WTC11 (cell line): ENCODE data around the gene CAPN13. TPM values are rescaled to one million over a fixed set of nuclear protein-coding genes. Genes with fewer than 3 reads are reported as not detected.

ENCODE experiments used
- ATAC-seq: fragments of 200-7000 bp; cut with Tn5 transposase; 2 replicates; pipeline ENCODE4 v1.10.0; 2021; ENCODE audit warnings: mild to moderate bottlenecking, moderate library complexity
- CTCF ChIA-PET: fragments of 300-600 bp; sonication (Branson Sonifier 250); formaldehyde crosslinking; loops from one replicate; lab custom pipeline; 2021; ENCODE audit warnings: antibody characterized with exemption; lab: Charles Lee
- POLR2A ChIA-PET: fragments of 350-600 bp; sonication (Branson Sonifier 250); formaldehyde crosslinking; loops from one replicate; lab custom pipeline; 2021; ENCODE audit warnings: antibody characterized with exemption; lab: Charles Lee
- DNase-seq: peaks from one replicate; pipeline ENCODE4 v3.0.0; 2021; ENCODE audit warnings: low spot score
- H3K27ac Mint-ChIP-seq: 2 replicates; pipeline ENCODE4 v1.8.0; 2021; ENCODE audit warnings: mixed read lengths
- H3K27me3 Mint-ChIP-seq: 2 replicates; pipeline ENCODE4 v1.8.0; 2021; ENCODE audit warnings: low read depth, mild to moderate bottlenecking, moderate library complexity, mixed read lengths
- H3K36me3 Mint-ChIP-seq: 2 replicates; pipeline ENCODE4 v1.8.0; 2021; ENCODE audit warnings: mixed read lengths
- H3K4me1 Mint-ChIP-seq: 2 replicates; pipeline ENCODE4 v1.8.0; 2022; ENCODE audit warnings: mixed read lengths
- H3K4me3 Mint-ChIP-seq: 2 replicates; pipeline ENCODE4 v1.8.0; 2021; ENCODE audit warnings: mild to moderate bottlenecking, moderate library complexity, mixed read lengths
- H3K9me3 Mint-ChIP-seq: 2 replicates; pipeline ENCODE4 v1.8.0; 2021; ENCODE audit warnings: mixed read lengths
- EMX1 ChIP-seq: fragments of 250-450 bp; sonication (Bioruptor Pico); IDR thresholded peaks from 2 replicates; pipeline ENCODE4 v1.8.0; 2021; ENCODE audit warnings: mild to moderate bottlenecking
- FOXJ3 ChIP-seq: sonication (generic); formaldehyde crosslinking; IDR thresholded peaks from 2 replicates; pipeline ENCODE4 v1.9.0; 2021; ENCODE audit warnings: missing genetic modification reagents, mild to moderate bottlenecking, borderline replicate concordance
- HMGA2 ChIP-seq: fragments of 250-450 bp; sonication (Bioruptor Pico); IDR thresholded peaks from 2 replicates; pipeline ENCODE4 v1.4.0; 2021; ENCODE audit warnings: mild to moderate bottlenecking, moderate library complexity
- JUN ChIP-seq: sonication (generic); formaldehyde crosslinking; IDR thresholded peaks from 2 replicates; pipeline ENCODE4 v1.8.0; 2023; ENCODE audit warnings: mild to moderate bottlenecking, missing genetic modification reagents
- KAT7 ChIP-seq: sonication (generic); formaldehyde crosslinking; IDR thresholded peaks from 2 replicates; pipeline ENCODE4 v1.8.1; 2023; ENCODE audit warnings: missing genetic modification reagents, mild to moderate bottlenecking, borderline replicate concordance
- MYBL2 ChIP-seq: sonication (generic); formaldehyde crosslinking; IDR thresholded peaks from 2 replicates; pipeline ENCODE4 v1.8.1; 2023; ENCODE audit warnings: mild to moderate bottlenecking, moderate library complexity, missing genetic modification reagents
- NFYB ChIP-seq: sonication (generic); formaldehyde crosslinking; conservative IDR thresholded peaks from 2 replicates; pipeline ENCODE4 v1.8.0; 2022; ENCODE audit warnings: low read depth, missing genetic modification reagents
- NR1H2 ChIP-seq: sonication (generic); formaldehyde crosslinking; IDR thresholded peaks from 2 replicates; pipeline ENCODE4 v1.9.0; 2021; ENCODE audit warnings: mild to moderate bottlenecking, moderate library complexity, missing genetic modification reagents
- NR2C2 ChIP-seq: sonication (generic); formaldehyde crosslinking; IDR thresholded peaks from 2 replicates; pipeline ENCODE4 v1.8.0; 2022; ENCODE audit warnings: mild to moderate bottlenecking, missing genetic modification reagents
- OVOL2 ChIP-seq: fragments of 250-450 bp; sonication (Bioruptor Pico); IDR thresholded peaks from 2 replicates; pipeline ENCODE4 v1.9.0; 2021; ENCODE audit warnings: mild to moderate bottlenecking, borderline replicate concordance
- PRRX2 ChIP-seq: fragments of 250-450 bp; sonication (Bioruptor Pico); IDR thresholded peaks from 2 replicates; pipeline ENCODE4 v1.8.0; 2021; ENCODE audit warnings: mild to moderate bottlenecking
- RELA ChIP-seq: sonication (generic); formaldehyde crosslinking; IDR thresholded peaks from 2 replicates; pipeline ENCODE4 v1.8.1; 2022; ENCODE audit warnings: missing genetic modification reagents, mild to moderate bottlenecking, borderline replicate concordance
- SMAD3 ChIP-seq: sonication (generic); formaldehyde crosslinking; IDR thresholded peaks from 2 replicates; pipeline ENCODE4 v1.8.0; 2022; ENCODE audit warnings: missing genetic modification reagents, mild to moderate bottlenecking, borderline replicate concordance
- SMAD4 ChIP-seq: sonication (generic); formaldehyde crosslinking; IDR thresholded peaks from 2 replicates; pipeline ENCODE4 v1.8.0; 2022; ENCODE audit warnings: mild to moderate bottlenecking, missing genetic modification reagents
- TP53 ChIP-seq: sonication (generic); formaldehyde crosslinking; IDR thresholded peaks from 2 replicates; pipeline ENCODE4 v1.8.1; 2023; ENCODE audit warnings: mild to moderate bottlenecking, missing genetic modification reagents
- USF2 ChIP-seq: sonication (generic); formaldehyde crosslinking; IDR thresholded peaks from 2 replicates; pipeline ENCODE4 v1.8.1; 2023; ENCODE audit warnings: mild to moderate bottlenecking, missing genetic modification reagents, moderate library complexity
- ZBTB21 ChIP-seq: sonication (generic); formaldehyde crosslinking; IDR thresholded peaks from 2 replicates; pipeline ENCODE4 v1.8.1; 2023; ENCODE audit warnings: mild to moderate bottlenecking, missing genetic modification reagents, borderline replicate concordance
- ZNF138 ChIP-seq: sonication (generic); formaldehyde crosslinking; conservative IDR thresholded peaks from 2 replicates; pipeline ENCODE4 v1.8.1; 2022; ENCODE audit warnings: mild to moderate bottlenecking, moderate library complexity, missing genetic modification reagents
- ZNF219 ChIP-seq: sonication (generic); formaldehyde crosslinking; IDR thresholded peaks from 2 replicates; pipeline ENCODE4 v1.8.0; 2023; ENCODE audit warnings: missing genetic modification reagents, mild to moderate bottlenecking, borderline replicate concordance
- ZNF232 ChIP-seq: sonication (generic); formaldehyde crosslinking; IDR thresholded peaks from 2 replicates; pipeline ENCODE4 v1.8.0; 2022; ENCODE audit warnings: mild to moderate bottlenecking, missing genetic modification reagents
- total RNA-seq: library from RNA; stranded (reverse); gene quantifications from 3 replicates; pipeline ENCODE4 v1.2.3, GENCODE V29; 2021
- TF ChIP-seq, protein P1 (sequence below): sonication (generic); formaldehyde crosslinking; IDR thresholded peaks from 2 replicates; pipeline ENCODE4 v1.8.1; 2022; ENCODE audit warnings: missing genetic modification reagents, borderline replicate concordance
- TF ChIP-seq, protein P2 (sequence below): sonication (generic); formaldehyde crosslinking; IDR thresholded peaks from 2 replicates; pipeline ENCODE4 v1.8.1; 2023; ENCODE audit warnings: mild to moderate bottlenecking, missing genetic modification reagents, borderline replicate concordance
- TF ChIP-seq, protein P3 (sequence below): sonication (generic); formaldehyde crosslinking; IDR thresholded peaks from 2 replicates; pipeline ENCODE4 v1.8.1; 2023; ENCODE audit warnings: mild to moderate bottlenecking, moderate library complexity, missing genetic modification reagents

The CAPN13 gene
- total RNA-seq, 1 experiment from 2014 or later, result 1.7 TPM

DNA sequence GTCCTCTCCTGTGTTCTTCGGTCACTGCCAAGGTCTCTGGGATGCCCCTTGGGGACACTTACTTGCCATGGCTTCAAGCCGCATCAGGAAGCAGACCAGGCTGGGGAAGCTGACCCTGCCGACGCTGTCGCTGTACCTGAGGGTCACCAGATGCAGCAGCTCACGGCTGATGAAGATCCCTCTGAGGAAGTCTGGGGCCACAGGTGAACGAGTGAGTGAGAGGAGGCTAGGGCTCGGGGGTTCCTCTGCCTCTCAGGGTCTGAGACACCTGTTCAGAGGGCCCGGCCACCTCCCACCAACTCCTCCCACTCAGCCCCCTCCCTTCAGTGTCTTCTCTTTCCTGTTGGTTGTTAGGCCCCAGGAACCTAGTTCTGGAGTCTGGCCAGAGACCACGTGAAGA, 74.9 kb downstream of the CAPN13 start (continued):
- TF ChIP-seq, protein P1, sequence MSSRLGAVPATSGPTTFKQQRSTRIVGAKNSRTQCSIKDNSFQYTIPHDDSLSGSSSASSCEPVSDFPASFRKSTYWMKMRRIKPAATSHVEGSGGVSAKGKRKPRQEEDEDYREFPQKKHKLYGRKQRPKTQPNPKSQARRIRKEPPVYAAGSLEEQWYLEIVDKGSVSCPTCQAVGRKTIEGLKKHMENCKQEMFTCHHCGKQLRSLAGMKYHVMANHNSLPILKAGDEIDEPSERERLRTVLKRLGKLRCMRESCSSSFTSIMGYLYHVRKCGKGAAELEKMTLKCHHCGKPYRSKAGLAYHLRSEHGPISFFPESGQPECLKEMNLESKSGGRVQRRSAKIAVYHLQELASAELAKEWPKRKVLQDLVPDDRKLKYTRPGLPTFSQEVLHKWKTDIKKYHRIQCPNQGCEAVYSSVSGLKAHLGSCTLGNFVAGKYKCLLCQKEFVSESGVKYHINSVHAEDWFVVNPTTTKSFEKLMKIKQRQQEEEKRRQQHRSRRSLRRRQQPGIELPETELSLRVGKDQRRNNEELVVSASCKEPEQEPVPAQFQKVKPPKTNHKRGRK, result no peak
- no peak for TF ChIP-seq TP53
- no peak for TF ChIP-seq FOXJ3 (CRISPR knock-in tag)
- no peak for TF ChIP-seq HMGA2 (CRISPR knock-in tag)
- TF ChIP-seq RELA, result no peak
- no peak for TF ChIP-seq ZNF219
- TF ChIP-seq ZNF138 (CRISPR knock-in tag), result no peak
- TF ChIP-seq, all 79 proteins: peak for 0

DNA sequence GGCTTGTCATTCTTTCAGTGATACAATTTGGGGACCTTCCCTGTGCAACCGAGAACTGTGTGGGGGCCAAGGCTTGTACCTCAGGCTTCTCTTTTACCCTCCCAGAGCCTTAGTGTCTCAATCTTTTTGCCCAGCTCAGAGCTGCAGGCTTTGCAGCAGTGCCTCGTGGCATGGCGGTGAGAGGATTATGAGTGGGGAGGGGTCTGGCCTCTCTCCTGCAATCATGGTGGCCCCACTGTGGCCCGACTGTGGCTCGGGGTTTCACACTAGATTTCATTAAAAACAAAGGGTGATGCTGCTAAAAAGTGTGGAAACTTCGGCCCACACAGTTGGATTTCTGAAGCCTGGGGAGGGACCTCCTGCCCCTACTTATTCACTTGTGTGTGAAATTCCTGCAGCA, 75.5 kb downstream of the CAPN13 start:
- no peaks in the 10 kb centered on the region for H3K36me3 Mint-ChIP-seq
- TF ChIP-seq MYBL2 (CRISPR knock-in tag) (no peak), NR1H2 (no peak)
- no peaks in the 10 kb centered on the region for H3K9me3 Mint-ChIP-seq
- ATAC-seq, result no peak
- H3K27me3 Mint-ChIP-seq, result no peaks in the 10 kb centered on the region
- H3K4me3 Mint-ChIP-seq, result no peak overlapping the region
- peaks cover 11% of the 10 kb centered on the region; the same call in 1 of the 2 replicates for H3K4me1 Mint-ChIP-seq
- ChIA-PET POLR2A (no interaction called here), CTCF (interaction anchor here (1.1 kb wide), 1 partner anchor 20 kb away, joined by 7 read pairs; no protein-coding TSS in a partner anchor)
- DNase-seq, result no peak
- H3K27ac Mint-ChIP-seq, result no peak overlapping the region

- CTCF ChIA-PET, result interaction anchor here (1.1 to 1.2 kb wide), 3 partner anchors 19 to 439 kb away, joined by 3 to 7 read pairs (median 3); no protein-coding TSS in a partner anchor
- no peaks in the 10 kb centered on the region for H3K36me3 Mint-ChIP-seq
- H3K4me3 Mint-ChIP-seq, result no peak overlapping the region
- TF ChIP-seq, protein P2, sequence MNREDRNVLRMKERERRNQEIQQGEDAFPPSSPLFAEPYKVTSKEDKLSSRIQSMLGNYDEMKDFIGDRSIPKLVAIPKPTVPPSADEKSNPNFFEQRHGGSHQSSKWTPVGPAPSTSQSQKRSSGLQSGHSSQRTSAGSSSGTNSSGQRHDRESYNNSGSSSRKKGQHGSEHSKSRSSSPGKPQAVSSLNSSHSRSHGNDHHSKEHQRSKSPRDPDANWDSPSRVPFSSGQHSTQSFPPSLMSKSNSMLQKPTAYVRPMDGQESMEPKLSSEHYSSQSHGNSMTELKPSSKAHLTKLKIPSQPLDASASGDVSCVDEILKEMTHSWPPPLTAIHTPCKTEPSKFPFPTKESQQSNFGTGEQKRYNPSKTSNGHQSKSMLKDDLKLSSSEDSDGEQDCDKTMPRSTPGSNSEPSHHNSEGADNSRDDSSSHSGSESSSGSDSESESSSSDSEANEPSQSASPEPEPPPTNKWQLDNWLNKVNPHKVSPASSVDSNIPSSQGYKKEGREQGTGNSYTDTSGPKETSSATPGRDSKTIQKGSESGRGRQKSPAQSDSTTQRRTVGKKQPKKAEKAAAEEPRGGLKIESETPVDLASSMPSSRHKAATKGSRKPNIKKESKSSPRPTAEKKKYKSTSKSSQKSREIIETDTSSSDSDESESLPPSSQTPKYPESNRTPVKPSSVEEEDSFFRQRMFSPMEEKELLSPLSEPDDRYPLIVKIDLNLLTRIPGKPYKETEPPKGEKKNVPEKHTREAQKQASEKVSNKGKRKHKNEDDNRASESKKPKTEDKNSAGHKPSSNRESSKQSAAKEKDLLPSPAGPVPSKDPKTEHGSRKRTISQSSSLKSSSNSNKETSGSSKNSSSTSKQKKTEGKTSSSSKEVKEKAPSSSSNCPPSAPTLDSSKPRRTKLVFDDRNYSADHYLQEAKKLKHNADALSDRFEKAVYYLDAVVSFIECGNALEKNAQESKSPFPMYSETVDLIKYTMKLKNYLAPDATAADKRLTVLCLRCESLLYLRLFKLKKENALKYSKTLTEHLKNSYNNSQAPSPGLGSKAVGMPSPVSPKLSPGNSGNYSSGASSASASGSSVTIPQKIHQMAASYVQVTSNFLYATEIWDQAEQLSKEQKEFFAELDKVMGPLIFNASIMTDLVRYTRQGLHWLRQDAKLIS (CRISPR knock-in tag), result no peak
- no peak for TF ChIP-seq JUN
- no peak for TF ChIP-seq ZNF232 (CRISPR knock-in tag)
- no peak for ATAC-seq
- no peaks in the 10 kb centered on the region for H3K9me3 Mint-ChIP-seq
- peaks cover 5% of the 10 kb centered on the region; the same call in 1 of the 2 replicates for H3K4me1 Mint-ChIP-seq
- POLR2A ChIA-PET, result no interaction called here
- no peak for DNase-seq
- no peaks in the 10 kb centered on the region for H3K27me3 Mint-ChIP-seq
- H3K27ac Mint-ChIP-seq, result no peak overlapping the region
Measured at GRCh38 chr2:30730736-30731647, 76.3 kb downstream of the CAPN13 start.

DNA sequence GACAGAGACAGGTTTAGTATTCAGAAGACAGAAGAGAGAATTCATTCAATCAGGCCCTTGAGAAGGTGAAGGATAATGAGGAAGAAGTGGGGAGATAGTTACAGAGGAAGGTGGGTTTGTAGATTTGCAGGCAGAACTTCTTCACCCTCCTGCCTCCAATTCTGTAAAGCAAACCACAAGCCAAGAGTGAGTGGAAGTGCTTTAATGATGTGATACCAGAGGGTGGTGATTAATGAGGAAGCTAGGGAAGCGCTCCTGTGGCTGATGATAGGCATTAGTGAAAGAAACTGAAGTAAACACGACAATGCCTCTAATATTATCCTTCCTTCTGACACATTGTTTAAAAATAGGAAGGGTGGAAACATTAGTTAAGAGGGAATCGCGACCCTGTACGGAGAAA, 78.2 kb downstream of the CAPN13 start:
- H3K27ac Mint-ChIP-seq, result no peak overlapping the region
- H3K4me1 Mint-ChIP-seq, result peaks cover 5% of the 10 kb centered on the region; the same call in 1 of the 2 replicates
- no peaks in the 10 kb centered on the region for H3K36me3 Mint-ChIP-seq
- ChIA-PET CTCF (no interaction called here), POLR2A (no interaction called here)
- H3K4me3 Mint-ChIP-seq, result no peak overlapping the region
- H3K9me3 Mint-ChIP-seq, result no peaks in the 10 kb centered on the region
- no peaks in the 10 kb centered on the region for H3K27me3 Mint-ChIP-seq
- ATAC-seq, result no peak
- no peak for DNase-seq
- TF ChIP-seq SMAD4 (CRISPR knock-in tag) (no peak), NR2C2 (no peak), OVOL2 (CRISPR knock-in tag) (no peak), USF2 (CRISPR knock-in tag) (no peak), NFYB (CRISPR knock-in tag) (no peak), ZBTB21 (CRISPR knock-in tag) (no peak), KAT7 (no peak), PRRX2 (no peak), EMX1 (CRISPR knock-in tag) (no peak), SMAD3 (CRISPR knock-in tag) (no peak)
- TF ChIP-seq, protein P3, sequence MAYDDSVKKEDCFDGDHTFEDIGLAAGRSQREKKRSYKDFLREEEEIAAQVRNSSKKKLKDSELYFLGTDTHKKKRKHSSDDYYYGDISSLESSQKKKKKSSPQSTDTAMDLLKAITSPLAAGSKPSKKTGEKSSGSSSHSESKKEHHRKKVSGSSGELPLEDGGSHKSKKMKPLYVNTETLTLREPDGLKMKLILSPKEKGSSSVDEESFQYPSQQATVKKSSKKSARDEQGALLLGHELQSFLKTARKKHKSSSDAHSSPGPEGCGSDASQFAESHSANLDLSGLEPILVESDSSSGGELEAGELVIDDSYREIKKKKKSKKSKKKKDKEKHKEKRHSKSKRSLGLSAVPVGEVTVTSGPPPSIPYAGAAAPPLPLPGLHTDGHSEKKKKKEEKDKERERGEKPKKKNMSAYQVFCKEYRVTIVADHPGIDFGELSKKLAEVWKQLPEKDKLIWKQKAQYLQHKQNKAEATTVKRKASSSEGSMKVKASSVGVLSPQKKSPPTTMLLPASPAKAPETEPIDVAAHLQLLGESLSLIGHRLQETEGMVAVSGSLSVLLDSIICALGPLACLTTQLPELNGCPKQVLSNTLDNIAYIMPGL (CRISPR knock-in tag), result no peak
